Lung microvascular endothelial cell (primary cell): ENCODE measurements around the gene GABBR2. TPM values are rescaled to one million over a fixed set of nuclear protein-coding genes. Genes with fewer than 3 reads are reported as not detected.

Experiments
- DNase-seq, 2 donors: peaks; one replicate each; pipeline versions ENCODE4 v3.0.0 to v3.0.0-alpha.2; 2010; ENCODE audit warnings: low read depth in 2 of 2
- total RNA-seq: library from RNA; depleted of rRNA; stranded (reverse); fragments of >200 nt; gene quantifications from 2 replicates; pipeline ENCODE4 v1.2.1, GENCODE V29; 2014

Gene GABBR2
- total RNA-seq, 1 donor from 2014 or later: 1.2 TPM

GRCh38 chr9:98372077-98372836 is 336.5 kb downstream of the GABBR2 start:
- no peak for DNase-seq

- no peak for DNase-seq
Measured at GRCh38 chr9:98370976-98371315, 337.8 kb downstream of the GABBR2 start.

GRCh38 chr9:98370300-98370975 is 338.3 kb downstream of the GABBR2 start:
- no peak for DNase-seq

GRCh38 chr9:98369896-98370295 is 338.8 kb downstream of the GABBR2 start:
- no peak for DNase-seq

- no peak for DNase-seq
Measured at GRCh38 chr9:98369471-98369870, 339.3 kb downstream of the GABBR2 start.

GRCh38 chr9:98369066-98369425 is 339.7 kb downstream of the GABBR2 start:
- DNase-seq: no peak

- no peak for DNase-seq
Measured at GRCh38 chr9:98368366-98369065, 340.2 kb downstream of the GABBR2 start.

GRCh38 chr9:98367923-98368322 is 340.8 kb downstream of the GABBR2 start:
- no peak for DNase-seq

- DNase-seq: no peak
Measured at GRCh38 chr9:98367371-98367900, 341.3 kb downstream of the GABBR2 start.

GRCh38 chr9:98365781-98366180 is 343.0 kb downstream of the GABBR2 start:
- DNase-seq: peak in 1 of 2 donors; percentile 76

GRCh38 chr9:98365227-98365669 is 343.5 kb downstream of the GABBR2 start:
- peak; percentile 73 to 95 for DNase-seq

- DNase-seq: no peak
Measured at GRCh38 chr9:98364086-98364485, 344.6 kb downstream of the GABBR2 start.

- no peak for DNase-seq
Measured at GRCh38 chr9:98363644-98364043, 345.1 kb downstream of the GABBR2 start.

GRCh38 chr9:98362624-98363252 is 346.0 kb downstream of the GABBR2 start:
- DNase-seq: no peak

GRCh38 chr9:98361645-98362044 is 347.1 kb downstream of the GABBR2 start:
- DNase-seq: no peak

- no peak for DNase-seq
Measured at GRCh38 chr9:98360176-98360708, 348.5 kb downstream of the GABBR2 start.

GRCh38 chr9:98359569-98359968 is 349.2 kb downstream of the GABBR2 start:
- no peak for DNase-seq

GRCh38 chr9:98357921-98358535 is 350.7 kb downstream of the GABBR2 start:
- peak; percentile 53 to 93 for DNase-seq

- peak; percentile 85 to 86 for DNase-seq
Measured at GRCh38 chr9:98356953-98357690, 351.6 kb downstream of the GABBR2 start.

- peak; percentile 33 to 50 for DNase-seq
Measured at GRCh38 chr9:98356326-98356725, 352.4 kb downstream of the GABBR2 start.
